Measurements from ENCODE around the gene ZC3HAV1.

The ZC3HAV1 gene

GRCh38 chr7:139068544-139069399 lies 40.7 kb downstream of the ZC3HAV1 start:
- Histone ChIP-seq H3K27me3 (ENCODE audit: low read depth, low read length) (no peaks in the 10 kb centered on the region), H3K4me1 (ENCODE audit: low read length) (no peaks in the 10 kb centered on the region), H3K9me3 (ENCODE audit: insufficient read depth, low read length) (no peaks in the 10 kb centered on the region), H3K79me2 (ENCODE audit: low read length) (peaks cover 73% of the 10 kb centered on the region), H3K4me2 (ENCODE audit: low read length) (no peak overlapping the region), H3K27ac (ENCODE audit: low read length) (no peak overlapping the region), H2AFZ (ENCODE audit: low read depth, low read length) (no peak overlapping the region), H4K20me1 (ENCODE audit: insufficient read depth, low read length) (peaks cover 33% of the 10 kb centered on the region), H3K4me3 (ENCODE audit: low read length) (no peak overlapping the region), H3K9ac (ENCODE audit: low read length) (no peak overlapping the region), H3K36me3 (replicated peaks; ENCODE audit: low read depth, low read length) (peaks cover 70% of the 10 kb centered on the region)
- TF ChIP-seq, protein P1, sequence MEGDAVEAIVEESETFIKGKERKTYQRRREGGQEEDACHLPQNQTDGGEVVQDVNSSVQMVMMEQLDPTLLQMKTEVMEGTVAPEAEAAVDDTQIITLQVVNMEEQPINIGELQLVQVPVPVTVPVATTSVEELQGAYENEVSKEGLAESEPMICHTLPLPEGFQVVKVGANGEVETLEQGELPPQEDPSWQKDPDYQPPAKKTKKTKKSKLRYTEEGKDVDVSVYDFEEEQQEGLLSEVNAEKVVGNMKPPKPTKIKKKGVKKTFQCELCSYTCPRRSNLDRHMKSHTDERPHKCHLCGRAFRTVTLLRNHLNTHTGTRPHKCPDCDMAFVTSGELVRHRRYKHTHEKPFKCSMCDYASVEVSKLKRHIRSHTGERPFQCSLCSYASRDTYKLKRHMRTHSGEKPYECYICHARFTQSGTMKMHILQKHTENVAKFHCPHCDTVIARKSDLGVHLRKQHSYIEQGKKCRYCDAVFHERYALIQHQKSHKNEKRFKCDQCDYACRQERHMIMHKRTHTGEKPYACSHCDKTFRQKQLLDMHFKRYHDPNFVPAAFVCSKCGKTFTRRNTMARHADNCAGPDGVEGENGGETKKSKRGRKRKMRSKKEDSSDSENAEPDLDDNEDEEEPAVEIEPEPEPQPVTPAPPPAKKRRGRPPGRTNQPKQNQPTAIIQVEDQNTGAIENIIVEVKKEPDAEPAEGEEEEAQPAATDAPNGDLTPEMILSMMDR (IDR thresholded peaks at IDR 0.05; ENCODE audit: low read depth, low read length), result no peak
- no peak for TF ChIP-seq EZH2phosphoT487 (IDR thresholded peaks at IDR 0.05; ENCODE audit: low read depth)

- Histone ChIP-seq H2AFZ (ENCODE audit: low read depth, low read length) (no peak overlapping the region), H3K4me1 (ENCODE audit: low read length) (no peaks in the 10 kb centered on the region), H3K4me2 (ENCODE audit: low read length) (no peak overlapping the region), H4K20me1 (ENCODE audit: insufficient read depth, low read length) (peaks cover 38% of the 10 kb centered on the region), H3K79me2 (ENCODE audit: low read length) (peaks cover 70% of the 10 kb centered on the region), H3K4me3 (ENCODE audit: low read length) (no peak overlapping the region), H3K9ac (ENCODE audit: low read length) (no peak overlapping the region), H3K27me3 (ENCODE audit: low read depth, low read length) (no peaks in the 10 kb centered on the region), H3K9me3 (ENCODE audit: insufficient read depth, low read length) (no peaks in the 10 kb centered on the region), H3K36me3 (replicated peaks; ENCODE audit: low read depth, low read length) (peaks cover 70% of the 10 kb centered on the region), H3K27ac (ENCODE audit: low read length) (no peak overlapping the region)
- TF ChIP-seq EZH2phosphoT487 (IDR thresholded peaks at IDR 0.05; ENCODE audit: low read depth), result no peak
- TF ChIP-seq, protein P1 (IDR thresholded peaks at IDR 0.05; ENCODE audit: low read depth, low read length), result no peak
These were observed 43.2 kb downstream of the ZC3HAV1 start for GRCh38 chr7:139066315-139066714.

- no peaks in the 10 kb centered on the region for H3K27me3 ChIP-seq (ENCODE audit: low read depth, low read length)
- peaks cover 41% of the 10 kb centered on the region for H4K20me1 ChIP-seq (ENCODE audit: insufficient read depth, low read length)
- no peak overlapping the region for H3K27ac ChIP-seq (ENCODE audit: low read length)
- no peak overlapping the region for H3K4me2 ChIP-seq (ENCODE audit: low read length)
- peaks cover 73% of the 10 kb centered on the region for H3K79me2 ChIP-seq (ENCODE audit: low read length)
- no peak overlapping the region for H3K9ac ChIP-seq (ENCODE audit: low read length)
- TF ChIP-seq EZH2phosphoT487 (IDR thresholded peaks at IDR 0.05; ENCODE audit: low read depth), result no peak
- TF ChIP-seq, protein P1 (IDR thresholded peaks at IDR 0.05; ENCODE audit: low read depth, low read length), result no peak
- H3K9me3 ChIP-seq (ENCODE audit: insufficient read depth, low read length), result no peaks in the 10 kb centered on the region
- peaks cover 77% of the 10 kb centered on the region for H3K36me3 ChIP-seq (replicated peaks; ENCODE audit: low read depth, low read length)
- H3K4me3 ChIP-seq (ENCODE audit: low read length), result no peak overlapping the region
- H2AFZ ChIP-seq (ENCODE audit: low read depth, low read length), result no peak overlapping the region
- H3K4me1 ChIP-seq (ENCODE audit: low read length), result no peaks in the 10 kb centered on the region
These were observed 44.2 kb downstream of the ZC3HAV1 start for GRCh38 chr7:139065323-139065722.

DNA sequence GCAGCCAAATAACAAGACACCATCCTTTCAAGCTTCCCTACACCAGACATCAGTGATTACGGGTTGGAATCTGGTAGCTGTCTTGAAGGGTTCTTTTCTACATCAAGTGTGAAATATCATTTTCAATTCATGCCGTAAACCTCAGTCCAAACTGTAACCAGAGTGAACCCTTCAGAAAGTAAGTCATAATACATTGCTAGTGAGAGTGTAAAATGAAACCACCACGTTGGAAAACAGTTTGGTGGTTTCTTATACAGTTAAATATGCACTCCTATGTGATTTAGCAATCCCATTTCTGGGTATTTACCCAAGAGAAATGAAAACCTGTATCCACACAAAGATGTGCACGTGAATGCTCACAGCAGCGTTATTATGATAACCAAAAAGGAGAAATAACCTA lies 48.1 kb downstream of the ZC3HAV1 start:
- Histone ChIP-seq H4K20me1 (ENCODE audit: insufficient read depth, low read length) (peaks cover 23% of the 10 kb centered on the region), H3K27me3 (ENCODE audit: low read depth, low read length) (no peaks in the 10 kb centered on the region), H3K9me3 (ENCODE audit: insufficient read depth, low read length) (no peaks in the 10 kb centered on the region), H3K4me1 (ENCODE audit: low read length) (no peaks in the 10 kb centered on the region), H3K4me3 (ENCODE audit: low read length) (no peak overlapping the region), H3K9ac (ENCODE audit: low read length) (no peak overlapping the region), H3K79me2 (ENCODE audit: low read length) (peaks cover 60% of the 10 kb centered on the region), H3K4me2 (ENCODE audit: low read length) (no peak overlapping the region), H3K27ac (ENCODE audit: low read length) (no peak overlapping the region), H3K36me3 (replicated peaks; ENCODE audit: low read depth, low read length) (peaks cover 65% of the 10 kb centered on the region), H2AFZ (ENCODE audit: low read depth, low read length) (no peak overlapping the region)
- TF ChIP-seq, protein P1 (IDR thresholded peaks at IDR 0.05; ENCODE audit: low read depth, low read length), result no peak
- no peak for TF ChIP-seq EZH2phosphoT487 (IDR thresholded peaks at IDR 0.05; ENCODE audit: low read depth)

Data from OCI-LY3 (cell line).